HCT116 (cell line): ENCODE measurements around the gene UTS2R.

Source experiments
- ATF3 ChIP-seq: IDR thresholded peaks from 2 replicates; pipeline ENCODE4 v1.6.1; 2012
- EGR1 ChIP-seq: IDR thresholded peaks from 2 replicates; pipeline ENCODE4 v1.6.1; 2012; ENCODE audit warnings: low read depth
- EZH2 ChIP-seq: fragments of 200-600 bp; sonication (generic); IDR thresholded peaks from 2 replicates; pipeline ENCODE4 v1.6.1; 2017; ENCODE audit warnings: antibody characterized with exemption, mixed run types
- POLR2A ChIP-seq: IDR thresholded peaks from 2 replicates; pipeline ENCODE4 v1.7.0; 2011; ENCODE audit warnings: borderline replicate concordance; ENCODE audit not compliant: insufficient read depth, insufficient read length; ENCODE audit errors: extremely low read depth
- POLR2AphosphoS5 ChIP-seq: IDR thresholded peaks from 2 replicates; pipeline ENCODE4 v1.6.1; 2011; ENCODE audit warnings: mild to moderate bottlenecking, low read depth, low read length, moderate library complexity
- RAD21 ChIP-seq: IDR thresholded peaks from 2 replicates; pipeline ENCODE4 v1.6.1; 2012; ENCODE audit warnings: low read depth, mild to moderate bottlenecking
- REST ChIP-seq: IDR thresholded peaks from 2 replicates; pipeline ENCODE4 v1.6.1; 2012; ENCODE audit warnings: low read depth
- SRF ChIP-seq: IDR thresholded peaks from 2 replicates; pipeline ENCODE4 v1.6.1; 2012; ENCODE audit warnings: low read depth
- TF ChIP-seq, protein P1 (sequence below), 3 experiments: fragments of 200-600 bp in 1 of 3; sonication (generic) in 1 of 3; IDR thresholded peaks in 2 of 3; conservative IDR thresholded peaks in 1 of 3; 2 replicates each; pipeline ENCODE4 v1.5.1; 2012 to 2017; ENCODE audit warnings: low read depth in 2 of 3, low read length in 2 of 3, antibody characterized with exemption in 1 of 3, borderline replicate concordance in 1 of 3, control low read depth in 1 of 3, mild to moderate bottlenecking in 1 of 3, mixed read lengths in 1 of 3, mixed run types in 1 of 3, moderate library complexity in 1 of 3; ENCODE audit not compliant: insufficient read depth in 1 of 3
- TF ChIP-seq, protein P2 (sequence below): IDR thresholded peaks from 2 replicates; pipeline ENCODE4 v1.6.1; 2011; ENCODE audit warnings: mild to moderate bottlenecking, low read length, moderate library complexity; ENCODE audit not compliant: insufficient replicate concordance; ENCODE audit errors: extremely low read depth

DNA sequence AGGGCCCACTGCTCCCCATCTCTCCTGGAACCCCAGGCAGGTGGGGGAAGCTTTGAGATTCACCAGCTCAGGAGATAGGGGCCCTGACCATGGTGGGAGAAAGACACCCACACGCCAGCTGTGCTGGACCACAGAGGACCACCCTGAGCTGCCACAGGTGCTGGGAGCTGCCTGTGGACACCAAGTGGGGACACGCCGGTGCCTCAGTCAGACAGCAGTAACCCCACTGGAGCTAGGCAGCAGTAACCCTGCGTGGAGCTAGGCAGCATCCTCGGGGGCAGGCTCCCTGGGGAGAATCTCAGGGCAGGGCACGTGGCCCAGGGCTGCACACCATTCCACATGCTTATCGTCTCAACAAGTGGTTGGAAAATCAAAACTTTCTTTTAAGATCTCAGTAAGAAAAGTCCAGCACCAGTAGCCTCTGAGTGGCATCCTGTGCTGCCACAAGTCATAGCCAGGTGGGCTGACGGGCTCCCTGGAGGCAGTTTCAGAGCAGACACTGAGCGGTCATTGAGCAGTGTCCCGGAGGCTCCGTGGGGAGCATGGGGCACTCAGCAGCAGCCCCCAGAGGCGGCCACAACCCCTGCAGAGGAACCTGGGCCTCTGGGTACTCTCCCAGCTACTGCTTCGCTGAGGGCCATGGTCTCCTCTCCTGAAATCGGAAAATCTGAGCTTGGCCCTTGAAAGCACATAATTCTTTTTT lies 38.6 kb downstream of the UTS2R start:
- TF ChIP-seq EGR1, result no peak
- TF ChIP-seq, protein P1, sequence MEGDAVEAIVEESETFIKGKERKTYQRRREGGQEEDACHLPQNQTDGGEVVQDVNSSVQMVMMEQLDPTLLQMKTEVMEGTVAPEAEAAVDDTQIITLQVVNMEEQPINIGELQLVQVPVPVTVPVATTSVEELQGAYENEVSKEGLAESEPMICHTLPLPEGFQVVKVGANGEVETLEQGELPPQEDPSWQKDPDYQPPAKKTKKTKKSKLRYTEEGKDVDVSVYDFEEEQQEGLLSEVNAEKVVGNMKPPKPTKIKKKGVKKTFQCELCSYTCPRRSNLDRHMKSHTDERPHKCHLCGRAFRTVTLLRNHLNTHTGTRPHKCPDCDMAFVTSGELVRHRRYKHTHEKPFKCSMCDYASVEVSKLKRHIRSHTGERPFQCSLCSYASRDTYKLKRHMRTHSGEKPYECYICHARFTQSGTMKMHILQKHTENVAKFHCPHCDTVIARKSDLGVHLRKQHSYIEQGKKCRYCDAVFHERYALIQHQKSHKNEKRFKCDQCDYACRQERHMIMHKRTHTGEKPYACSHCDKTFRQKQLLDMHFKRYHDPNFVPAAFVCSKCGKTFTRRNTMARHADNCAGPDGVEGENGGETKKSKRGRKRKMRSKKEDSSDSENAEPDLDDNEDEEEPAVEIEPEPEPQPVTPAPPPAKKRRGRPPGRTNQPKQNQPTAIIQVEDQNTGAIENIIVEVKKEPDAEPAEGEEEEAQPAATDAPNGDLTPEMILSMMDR (IDR thresholded peaks at IDR 0.05 in 2 of 3, conservative IDR thresholded peaks at IDR 0.05 in 1 of 3; ENCODE audit: borderline replicate concordance in 1 of 3, insufficient read depth in 1 of 3, low read depth in 2 of 3, low read length in 2 of 3), result no peak
- no peak for TF ChIP-seq POLR2A
- no peak for TF ChIP-seq RAD21
- TF ChIP-seq EZH2, result no peak
- TF ChIP-seq, protein P2, sequence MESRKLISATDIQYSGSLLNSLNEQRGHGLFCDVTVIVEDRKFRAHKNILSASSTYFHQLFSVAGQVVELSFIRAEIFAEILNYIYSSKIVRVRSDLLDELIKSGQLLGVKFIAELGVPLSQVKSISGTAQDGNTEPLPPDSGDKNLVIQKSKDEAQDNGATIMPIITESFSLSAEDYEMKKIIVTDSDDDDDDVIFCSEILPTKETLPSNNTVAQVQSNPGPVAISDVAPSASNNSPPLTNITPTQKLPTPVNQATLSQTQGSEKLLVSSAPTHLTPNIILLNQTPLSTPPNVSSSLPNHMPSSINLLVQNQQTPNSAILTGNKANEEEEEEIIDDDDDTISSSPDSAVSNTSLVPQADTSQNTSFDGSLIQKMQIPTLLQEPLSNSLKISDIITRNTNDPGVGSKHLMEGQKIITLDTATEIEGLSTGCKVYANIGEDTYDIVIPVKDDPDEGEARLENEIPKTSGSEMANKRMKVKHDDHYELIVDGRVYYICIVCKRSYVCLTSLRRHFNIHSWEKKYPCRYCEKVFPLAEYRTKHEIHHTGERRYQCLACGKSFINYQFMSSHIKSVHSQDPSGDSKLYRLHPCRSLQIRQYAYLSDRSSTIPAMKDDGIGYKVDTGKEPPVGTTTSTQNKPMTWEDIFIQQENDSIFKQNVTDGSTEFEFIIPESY, result no peak
- TF ChIP-seq REST, result no peak
- no peak for TF ChIP-seq POLR2AphosphoS5
- no peak for TF ChIP-seq SRF
- no peak for TF ChIP-seq ATF3
